Measurements from ENCODE around the gene EPHA5. TPM values are rescaled to one million over a fixed set of nuclear protein-coding genes. Genes with fewer than 3 reads are reported as not detected.

The EPHA5 gene
- total RNA-seq, 1 donor from 2014 or later = not detected

DNA sequence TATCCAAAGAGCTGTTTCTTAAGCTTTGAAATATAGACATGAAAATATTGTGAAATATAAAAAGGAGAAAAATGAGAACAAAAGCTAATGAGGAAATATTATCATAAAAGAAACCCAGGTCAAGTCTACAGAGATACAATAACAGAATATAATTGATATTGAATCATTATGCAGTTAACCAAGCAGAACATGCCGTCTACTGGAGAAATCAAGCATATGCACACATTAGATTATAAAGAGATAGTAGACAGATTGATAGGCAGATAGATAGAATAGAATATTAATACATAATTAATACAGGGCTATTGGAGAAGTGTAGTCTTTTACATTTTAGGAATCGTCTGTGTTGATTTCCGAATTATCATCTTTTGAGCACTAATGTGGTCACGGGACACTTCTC is 208.5 kb downstream of the EPHA5 start:
- Mint-ChIP-seq H3K36me3 (ENCODE audit: low read depth, unreplicated experiment) (no peaks in the 10 kb centered on the region), H3K27me3 (ENCODE audit: unreplicated experiment) (peaks cover 1% of the 10 kb centered on the region), H3K4me3 (ENCODE audit: unreplicated experiment) (no peak overlapping the region), H3K9me3 (ENCODE audit: unreplicated experiment) (no peaks in the 10 kb centered on the region), H3K27ac (ENCODE audit: unreplicated experiment) (no peak overlapping the region), H3K4me1 (ENCODE audit: unreplicated experiment) (no peaks in the 10 kb centered on the region)
- no peak for DNase-seq (ENCODE audit: low spot score)
- TF ChIP-seq, protein P1, sequence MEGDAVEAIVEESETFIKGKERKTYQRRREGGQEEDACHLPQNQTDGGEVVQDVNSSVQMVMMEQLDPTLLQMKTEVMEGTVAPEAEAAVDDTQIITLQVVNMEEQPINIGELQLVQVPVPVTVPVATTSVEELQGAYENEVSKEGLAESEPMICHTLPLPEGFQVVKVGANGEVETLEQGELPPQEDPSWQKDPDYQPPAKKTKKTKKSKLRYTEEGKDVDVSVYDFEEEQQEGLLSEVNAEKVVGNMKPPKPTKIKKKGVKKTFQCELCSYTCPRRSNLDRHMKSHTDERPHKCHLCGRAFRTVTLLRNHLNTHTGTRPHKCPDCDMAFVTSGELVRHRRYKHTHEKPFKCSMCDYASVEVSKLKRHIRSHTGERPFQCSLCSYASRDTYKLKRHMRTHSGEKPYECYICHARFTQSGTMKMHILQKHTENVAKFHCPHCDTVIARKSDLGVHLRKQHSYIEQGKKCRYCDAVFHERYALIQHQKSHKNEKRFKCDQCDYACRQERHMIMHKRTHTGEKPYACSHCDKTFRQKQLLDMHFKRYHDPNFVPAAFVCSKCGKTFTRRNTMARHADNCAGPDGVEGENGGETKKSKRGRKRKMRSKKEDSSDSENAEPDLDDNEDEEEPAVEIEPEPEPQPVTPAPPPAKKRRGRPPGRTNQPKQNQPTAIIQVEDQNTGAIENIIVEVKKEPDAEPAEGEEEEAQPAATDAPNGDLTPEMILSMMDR (IDR thresholded peaks at IDR 0.05; ENCODE audit: unreplicated experiment) = no peak

DNA sequence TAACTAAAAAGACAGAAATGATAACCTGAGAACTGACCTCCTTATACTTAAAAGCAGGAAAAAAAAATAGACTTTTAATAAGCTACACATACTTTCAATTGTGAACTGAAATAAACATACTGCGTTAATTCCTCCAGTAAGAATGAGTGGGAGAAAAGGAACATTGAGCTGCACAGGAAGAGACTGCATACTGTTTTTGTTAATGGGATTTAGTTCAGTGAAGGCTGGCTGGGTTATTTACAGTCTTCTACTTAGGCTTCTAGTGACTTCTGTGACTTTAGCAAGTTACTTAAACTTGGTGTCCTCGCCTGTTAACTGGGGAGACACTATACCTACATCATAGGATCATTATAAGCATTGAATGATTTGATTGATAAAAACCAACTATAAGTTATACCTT is 213.3 kb downstream of the EPHA5 start:
- Mint-ChIP-seq H3K36me3 (ENCODE audit: low read depth, unreplicated experiment) (no peaks in the 10 kb centered on the region), H3K27ac (ENCODE audit: unreplicated experiment) (no peak overlapping the region), H3K4me1 (ENCODE audit: unreplicated experiment) (no peaks in the 10 kb centered on the region)

DNA sequence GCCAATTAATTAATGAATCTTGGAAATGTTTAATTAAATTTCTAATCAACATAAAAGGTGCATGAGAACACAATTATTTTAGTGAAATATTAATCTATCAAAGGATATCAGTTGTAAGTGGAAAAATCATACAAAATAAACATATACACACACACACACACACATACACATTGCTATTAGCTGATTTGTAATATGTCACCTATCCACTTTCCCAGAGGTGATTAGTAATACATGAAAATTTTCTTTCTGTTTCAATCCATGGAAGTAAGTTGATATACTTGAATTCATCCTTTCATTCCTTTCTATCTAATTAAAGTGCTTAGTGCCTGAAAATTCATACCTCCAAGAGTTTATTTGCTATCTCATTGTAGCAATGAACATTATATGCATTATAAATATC is 213.7 kb downstream of the EPHA5 start:
- H3K27me3 Mint-ChIP-seq (ENCODE audit: unreplicated experiment) = no peaks in the 10 kb centered on the region
- H3K4me1 Mint-ChIP-seq (ENCODE audit: unreplicated experiment) = no peaks in the 10 kb centered on the region
- H3K27ac Mint-ChIP-seq (ENCODE audit: unreplicated experiment) = no peak overlapping the region
- H3K9me3 Mint-ChIP-seq (ENCODE audit: unreplicated experiment) = no peaks in the 10 kb centered on the region
- TF ChIP-seq, protein P1 (IDR thresholded peaks at IDR 0.05; ENCODE audit: unreplicated experiment) = no peak
- H3K4me3 Mint-ChIP-seq (ENCODE audit: unreplicated experiment) = no peak overlapping the region
- no peaks in the 10 kb centered on the region for H3K36me3 Mint-ChIP-seq (ENCODE audit: low read depth, unreplicated experiment)
- DNase-seq (ENCODE audit: low spot score) = no peak

More for the DNA sequence above, 213.3 kb downstream of the EPHA5 start:
- Mint-ChIP-seq H3K27me3 (ENCODE audit: unreplicated experiment) (no peaks in the 10 kb centered on the region), H3K4me3 (ENCODE audit: unreplicated experiment) (no peak overlapping the region), H3K9me3 (ENCODE audit: unreplicated experiment) (no peaks in the 10 kb centered on the region)
- DNase-seq (ENCODE audit: low spot score) = no peak
- TF ChIP-seq, protein P1 (IDR thresholded peaks at IDR 0.05; ENCODE audit: unreplicated experiment) = no peak

DNA sequence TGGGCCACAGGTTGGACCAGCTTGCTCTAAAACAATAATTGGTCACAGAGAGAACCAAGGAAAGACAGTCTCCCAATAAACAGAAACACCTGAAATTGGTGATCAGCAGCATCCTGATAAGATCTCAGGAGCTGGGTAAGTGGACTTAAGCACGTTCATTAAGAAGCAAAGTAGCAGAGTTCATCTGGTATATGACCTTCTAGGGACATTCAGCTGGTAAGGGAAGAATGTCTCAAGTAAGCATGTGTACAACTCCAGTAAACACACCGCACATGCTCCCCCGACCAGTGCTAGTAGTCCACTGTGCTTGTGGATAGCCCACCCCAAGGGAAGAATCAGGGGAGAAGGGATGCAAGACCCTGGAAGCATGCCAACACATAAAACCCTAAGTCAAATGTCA is 216.9 kb downstream of the EPHA5 start:
- Mint-ChIP-seq H3K4me1 (ENCODE audit: unreplicated experiment) (no peaks in the 10 kb centered on the region), H3K4me3 (ENCODE audit: unreplicated experiment) (no peak overlapping the region), H3K36me3 (ENCODE audit: low read depth, unreplicated experiment) (no peaks in the 10 kb centered on the region), H3K27ac (ENCODE audit: unreplicated experiment) (no peak overlapping the region), H3K27me3 (ENCODE audit: unreplicated experiment) (no peaks in the 10 kb centered on the region), H3K9me3 (ENCODE audit: unreplicated experiment) (no peaks in the 10 kb centered on the region)
- no peak for DNase-seq (ENCODE audit: low spot score)
- TF ChIP-seq, protein P1 (IDR thresholded peaks at IDR 0.05; ENCODE audit: unreplicated experiment) = no peak

DNA sequence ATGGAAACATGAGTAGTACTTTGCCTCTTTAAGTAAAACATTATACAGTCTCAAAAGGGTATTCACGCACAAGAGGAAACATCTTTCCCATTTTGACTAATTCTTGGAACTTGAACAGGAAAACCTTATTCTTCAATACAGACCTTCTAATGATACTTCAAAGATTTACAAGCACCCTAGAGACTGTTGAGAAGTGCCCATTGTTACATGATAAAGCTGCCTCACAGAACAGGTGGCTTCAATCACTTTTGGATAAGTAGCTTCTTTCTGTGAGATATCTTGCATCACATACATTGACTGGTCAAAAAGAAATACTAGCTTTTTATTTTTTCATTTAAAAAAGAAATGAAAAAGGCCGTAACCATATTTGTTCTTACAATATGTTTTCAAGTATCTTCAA is 219.4 kb downstream of the EPHA5 start:
- TF ChIP-seq, protein P1 (IDR thresholded peaks at IDR 0.05; ENCODE audit: unreplicated experiment) = no peak
- no peak overlapping the region for H3K27ac Mint-ChIP-seq (ENCODE audit: unreplicated experiment)
- H3K27me3 Mint-ChIP-seq (ENCODE audit: unreplicated experiment) = no peaks in the 10 kb centered on the region
- DNase-seq (ENCODE audit: low spot score) = no peak
- H3K4me1 Mint-ChIP-seq (ENCODE audit: unreplicated experiment) = no peaks in the 10 kb centered on the region
- no peaks in the 10 kb centered on the region for H3K36me3 Mint-ChIP-seq (ENCODE audit: low read depth, unreplicated experiment)
- H3K4me3 Mint-ChIP-seq (ENCODE audit: unreplicated experiment) = no peak overlapping the region
- no peaks in the 10 kb centered on the region for H3K9me3 Mint-ChIP-seq (ENCODE audit: unreplicated experiment)
